MM.1S (cell line): ENCODE data around the gene GSAP.

Source experiments
- EZH2phosphoT487 ChIP-seq: fragments of 300-600 bp; sonication (generic); IDR thresholded peaks from 2 replicates; pipeline ENCODE4 v1.6.1; 2018; ENCODE audit warnings: antibody characterized with exemption, low read length
- TF ChIP-seq, protein P1 (sequence below): fragments of 300-600 bp; sonication (generic); IDR thresholded peaks from 2 replicates; pipeline ENCODE4 v1.5.1; 2016; ENCODE audit warnings: antibody characterized with exemption, low read length, mixed read lengths

- TF ChIP-seq, protein P1, sequence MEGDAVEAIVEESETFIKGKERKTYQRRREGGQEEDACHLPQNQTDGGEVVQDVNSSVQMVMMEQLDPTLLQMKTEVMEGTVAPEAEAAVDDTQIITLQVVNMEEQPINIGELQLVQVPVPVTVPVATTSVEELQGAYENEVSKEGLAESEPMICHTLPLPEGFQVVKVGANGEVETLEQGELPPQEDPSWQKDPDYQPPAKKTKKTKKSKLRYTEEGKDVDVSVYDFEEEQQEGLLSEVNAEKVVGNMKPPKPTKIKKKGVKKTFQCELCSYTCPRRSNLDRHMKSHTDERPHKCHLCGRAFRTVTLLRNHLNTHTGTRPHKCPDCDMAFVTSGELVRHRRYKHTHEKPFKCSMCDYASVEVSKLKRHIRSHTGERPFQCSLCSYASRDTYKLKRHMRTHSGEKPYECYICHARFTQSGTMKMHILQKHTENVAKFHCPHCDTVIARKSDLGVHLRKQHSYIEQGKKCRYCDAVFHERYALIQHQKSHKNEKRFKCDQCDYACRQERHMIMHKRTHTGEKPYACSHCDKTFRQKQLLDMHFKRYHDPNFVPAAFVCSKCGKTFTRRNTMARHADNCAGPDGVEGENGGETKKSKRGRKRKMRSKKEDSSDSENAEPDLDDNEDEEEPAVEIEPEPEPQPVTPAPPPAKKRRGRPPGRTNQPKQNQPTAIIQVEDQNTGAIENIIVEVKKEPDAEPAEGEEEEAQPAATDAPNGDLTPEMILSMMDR: no peak
- TF ChIP-seq EZH2phosphoT487: no peak
These were observed 125.7 kb downstream of the GSAP start for GRCh38 chr7:77290425-77290824.
